Endodermal cell (in vitro differentiated cells): ENCODE measurements around the gene AKR1E2. TPM values are rescaled to one million over a fixed set of nuclear protein-coding genes. Genes with fewer than 3 reads are reported as not detected.
A peak's percentile ranks its signal among the peaks of the same experiment; 100 is the strongest.
"Not testable (repeated sequence)": the region's sequence is repeated elsewhere in the genome, so short reads cannot be mapped to it uniquely, and the experiment has no call there.

Experiments used
- DNase-seq: peaks from one replicate; pipeline ENCODE4 v3.0.0-alpha.2; 2017
- H3K27ac ChIP-seq: 2 replicates; pipeline ENCODE4 v1.5.1; 2013; ENCODE audit warnings: mild to moderate bottlenecking, low read depth, low read length, moderate library complexity
- H3K27me3 ChIP-seq: 2 replicates; pipeline ENCODE4 v1.6.1; 2013; ENCODE audit warnings: mild to moderate bottlenecking, low read length, moderate library complexity; ENCODE audit not compliant: insufficient read depth, control insufficient read depth, poor library complexity, severe bottlenecking
- H3K36me3 ChIP-seq: 2 replicates; pipeline ENCODE4 v1.7.0; 2013; ENCODE audit warnings: mild to moderate bottlenecking, low read length, moderate library complexity; ENCODE audit not compliant: control insufficient read depth, insufficient read depth
- H3K4me1 ChIP-seq: one replicate; pipeline ENCODE4 v1.7.0; 2013; ENCODE audit warnings: low read length; ENCODE audit not compliant: control insufficient read depth, insufficient read depth
- H3K4me3 ChIP-seq: 2 replicates; pipeline ENCODE4 v1.5.1; 2013; ENCODE audit warnings: mild to moderate bottlenecking, low read length, moderate library complexity
- H3K9ac ChIP-seq: 2 replicates; pipeline ENCODE4 v1.6.1; 2013; ENCODE audit warnings: mild to moderate bottlenecking, low read length, moderate library complexity; ENCODE audit not compliant: poor library complexity, severe bottlenecking; ENCODE audit errors: extremely low read depth
- H3K9me3 ChIP-seq: 2 replicates; pipeline ENCODE4 v1.6.1; 2013; ENCODE audit warnings: mild to moderate bottlenecking, low read length, moderate library complexity; ENCODE audit not compliant: control insufficient read depth
- H3K27ac Mint-ChIP-seq: 2 replicates; pipeline ENCODE4 v1.8.0; 2020; ENCODE audit warnings: mixed read lengths
- H3K27me3 Mint-ChIP-seq: 2 replicates; pipeline ENCODE4 v1.8.0; 2021; ENCODE audit warnings: mild to moderate bottlenecking, mixed read lengths; ENCODE audit not compliant: insufficient read depth
- H3K36me3 Mint-ChIP-seq: 2 replicates; pipeline ENCODE4 v1.8.0; 2020; ENCODE audit warnings: low read depth, mixed read lengths
- H3K4me1 Mint-ChIP-seq: 2 replicates; pipeline ENCODE4 v1.8.0; 2020; ENCODE audit warnings: mixed read lengths
- H3K4me3 Mint-ChIP-seq: 2 replicates; pipeline ENCODE4 v1.8.0; 2020; ENCODE audit warnings: mild to moderate bottlenecking, moderate library complexity, mixed read lengths
- H3K9me3 Mint-ChIP-seq: 2 replicates; pipeline ENCODE4 v1.8.0; 2020; ENCODE audit warnings: mild to moderate bottlenecking, mixed read lengths
- CTCF ChIP-seq: fragments of 200-600 bp; sonication (generic); conservative IDR thresholded peaks from 2 replicates; pipeline ENCODE4 v1.5.0; 2021; ENCODE audit warnings: antibody characterized with exemption, mild to moderate bottlenecking
- WGBS, 2 experiments: methylation state at CpG; one replicate each; pipeline versions ENCODE4 v1.1.5 to v1.1.7; 2013; ENCODE audit warnings: missing lambda C conversion rate in 2 of 2, mixed read lengths in 1 of 2; ENCODE audit not compliant: insufficient coverage in 1 of 2, insufficient read length in 1 of 2; 5-methylcytosine and 5-hydroxymethylcytosine counted together
- total RNA-seq, 2 donors: library from RNA; stranded (reverse); fragmentation: NEBNext Ultra II Directional in 1 of 2; extraction: Animal tissue kit (Norgen Biotek cat#: 25700) in 1 of 2; gene quantifications; 2 replicates in 1 of 2; 3 replicates in 1 of 2; pipeline ENCODE4 v1.2.1, GENCODE V29; 2021

The AKR1E2 gene
- total RNA-seq, 2 donors from 2014 or later, result 5.7 to 6.4 TPM

- no peaks in the 10 kb centered on the region for H3K36me3 ChIP-seq
- no peaks in the 10 kb centered on the region for H3K4me1 ChIP-seq
- peaks cover 16% of the 10 kb centered on the region for H3K9me3 ChIP-seq
- WGBS, 2 experiments, result 75 to 100% methylated on average over 1 to 3 of the region's 5 CpGs
- peaks cover 18% of the 10 kb centered on the region for H3K9me3 Mint-ChIP-seq
- no peak overlapping the region for H3K27ac Mint-ChIP-seq
- no peak overlapping the region for H3K9ac ChIP-seq
- DNase-seq, result no peak
- no peak for TF ChIP-seq CTCF
- no peaks in the 10 kb centered on the region for H3K27me3 Mint-ChIP-seq
- H3K27ac ChIP-seq, result no peak overlapping the region
- H3K27me3 ChIP-seq, result no peaks in the 10 kb centered on the region
- H3K4me3 ChIP-seq, result no peak overlapping the region
- no peaks in the 10 kb centered on the region for H3K4me1 Mint-ChIP-seq
- no peaks in the 10 kb centered on the region for H3K36me3 Mint-ChIP-seq
- H3K4me3 Mint-ChIP-seq, result no peak overlapping the region
These were observed 12.5 kb upstream of the AKR1E2 start for GRCh38 chr10:4813496-4813895.

- H3K4me1 ChIP-seq, H3K36me3 Mint-ChIP-seq, H3K4me3 Mint-ChIP-seq, H3K27me3 Mint-ChIP-seq, DNase-seq, H3K36me3 ChIP-seq, H3K4me3 ChIP-seq, H3K27ac Mint-ChIP-seq, H3K27me3 ChIP-seq, H3K4me1 Mint-ChIP-seq, H3K9ac ChIP-seq, H3K27ac ChIP-seq: not testable (repeated sequence)
- WGBS, 2 experiments, result 27% methylated on average over 2 of the region's 11 CpGs; no CpG with 5 or more reads in 1 of the 2 experiments
- peaks cover 22% of the 10 kb centered on the region for H3K9me3 ChIP-seq
- H3K9me3 Mint-ChIP-seq, result peaks cover 18% of the 10 kb centered on the region
- TF ChIP-seq CTCF, result peak; percentile 70
These were observed 10.3 kb upstream of the AKR1E2 start for GRCh38 chr10:4815646-4816180.

GRCh38 chr10:4816966-4817365 is 9.0 kb upstream of the AKR1E2 start:
- H3K27me3 ChIP-seq, result no peaks in the 10 kb centered on the region
- 83 to 91% methylated on average over 1 to 3 of the region's 4 CpGs for WGBS, 2 experiments
- peaks cover 3% of the 10 kb centered on the region for H3K27me3 Mint-ChIP-seq
- H3K36me3 ChIP-seq, result no peaks in the 10 kb centered on the region
- DNase-seq, result no peak
- TF ChIP-seq CTCF, result no peak
- H3K27ac Mint-ChIP-seq, result no peak overlapping the region
- no peaks in the 10 kb centered on the region for H3K36me3 Mint-ChIP-seq
- no peak overlapping the region for H3K4me3 Mint-ChIP-seq
- H3K4me3 ChIP-seq, result no peak overlapping the region
- H3K27ac ChIP-seq, result no peak overlapping the region
- H3K4me1 ChIP-seq, result no peaks in the 10 kb centered on the region
- no peak overlapping the region for H3K9ac ChIP-seq
- H3K9me3 ChIP-seq, result peaks cover 27% of the 10 kb centered on the region
- peaks cover 6% of the 10 kb centered on the region for H3K4me1 Mint-ChIP-seq
- peaks cover 18% of the 10 kb centered on the region for H3K9me3 Mint-ChIP-seq
